Measurements from ENCODE around the gene UQCRC2.

DNA sequence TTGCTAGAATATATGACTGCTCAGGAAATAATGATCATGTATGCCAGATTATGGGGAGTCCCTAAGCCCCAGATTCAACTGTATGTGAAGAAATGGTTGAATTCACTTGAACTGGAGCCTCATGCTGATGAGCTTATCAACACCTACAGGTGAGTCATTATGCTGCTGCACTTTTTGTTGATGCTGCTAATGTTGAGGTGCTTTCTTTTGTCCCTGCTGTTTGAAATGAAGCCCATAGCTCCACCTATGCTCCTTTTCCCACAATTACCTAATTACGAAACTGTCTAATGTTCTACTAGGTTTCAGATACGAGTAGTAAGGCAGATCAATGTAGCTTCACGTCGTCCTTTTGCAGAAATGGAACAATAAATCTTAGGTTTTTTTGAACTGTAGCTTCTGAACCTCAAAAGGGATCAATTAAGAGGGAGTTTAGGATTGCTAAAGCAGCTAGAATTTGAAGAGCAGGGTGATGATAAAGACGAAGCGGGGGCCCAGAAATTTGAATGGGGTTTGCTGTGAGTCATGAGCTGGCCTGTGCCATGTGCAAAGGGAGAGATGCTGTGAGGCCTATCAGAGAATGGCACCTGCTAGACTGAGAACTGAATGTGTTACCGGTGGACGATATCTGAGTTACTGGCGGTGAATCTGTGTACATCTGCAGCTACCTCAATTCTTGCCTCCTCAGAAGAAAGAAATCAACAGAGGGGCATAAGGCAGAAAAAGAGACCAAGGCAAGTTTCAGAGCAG lies 6.1 kb upstream of the UQCRC2 start:
- TF ChIP-seq, protein P1, sequence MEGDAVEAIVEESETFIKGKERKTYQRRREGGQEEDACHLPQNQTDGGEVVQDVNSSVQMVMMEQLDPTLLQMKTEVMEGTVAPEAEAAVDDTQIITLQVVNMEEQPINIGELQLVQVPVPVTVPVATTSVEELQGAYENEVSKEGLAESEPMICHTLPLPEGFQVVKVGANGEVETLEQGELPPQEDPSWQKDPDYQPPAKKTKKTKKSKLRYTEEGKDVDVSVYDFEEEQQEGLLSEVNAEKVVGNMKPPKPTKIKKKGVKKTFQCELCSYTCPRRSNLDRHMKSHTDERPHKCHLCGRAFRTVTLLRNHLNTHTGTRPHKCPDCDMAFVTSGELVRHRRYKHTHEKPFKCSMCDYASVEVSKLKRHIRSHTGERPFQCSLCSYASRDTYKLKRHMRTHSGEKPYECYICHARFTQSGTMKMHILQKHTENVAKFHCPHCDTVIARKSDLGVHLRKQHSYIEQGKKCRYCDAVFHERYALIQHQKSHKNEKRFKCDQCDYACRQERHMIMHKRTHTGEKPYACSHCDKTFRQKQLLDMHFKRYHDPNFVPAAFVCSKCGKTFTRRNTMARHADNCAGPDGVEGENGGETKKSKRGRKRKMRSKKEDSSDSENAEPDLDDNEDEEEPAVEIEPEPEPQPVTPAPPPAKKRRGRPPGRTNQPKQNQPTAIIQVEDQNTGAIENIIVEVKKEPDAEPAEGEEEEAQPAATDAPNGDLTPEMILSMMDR (IDR thresholded peaks at IDR 0.05), result no peak
- TF ChIP-seq EZH2 (IDR thresholded peaks at IDR 0.05; ENCODE audit: borderline replicate concordance, insufficient read depth, low read depth, low read length, poor library complexity, severe bottlenecking), result no peak
